HAP-1 (cell line): Measurements from ENCODE around the gene MKI67.

Experiments used
- DNase-seq, 2 experiments: peaks; one replicate each; pipeline ENCODE4 v3.0.0-alpha.2; 2016 to 2020; ENCODE audit warnings: low spot score in 2 of 2
- H3K27me3 ChIP-seq: fragments of 250-450 bp; sonication (Bioruptor Pico); 2 replicates; pipeline ENCODE4 v1.5.1; 2020; ENCODE audit warnings: low read depth, mild to moderate bottlenecking, moderate library complexity
- H3K36me3 ChIP-seq: fragments of 250-450 bp; sonication (Bioruptor Pico); replicated peaks from 2 replicates; pipeline ENCODE4 v1.5.1; 2020; ENCODE audit warnings: mild to moderate bottlenecking
- H3K4me1 ChIP-seq: fragments of 250-450 bp; sonication (Bioruptor Pico); 2 replicates; pipeline ENCODE4 v1.5.1; 2020; ENCODE audit warnings: mild to moderate bottlenecking
- H3K4me3 ChIP-seq: fragments of 250-450 bp; sonication (Bioruptor Pico); 2 replicates; pipeline ENCODE4 v1.5.1; 2020; ENCODE audit warnings: mild to moderate bottlenecking, moderate library complexity
- H3K9me3 ChIP-seq: fragments of 250-450 bp; sonication (Bioruptor Pico); 2 replicates; pipeline ENCODE4 v1.5.1; 2020; ENCODE audit warnings: mild to moderate bottlenecking, moderate library complexity
- in situ Hi-C: fragments of 300-500 bp; cut with MboI; formaldehyde crosslinking; loops from 3 replicates; pipeline ENCODE4 v1.14.3; 2020; ENCODE audit warnings: low sequenced_read_pairs, inconsistent platforms, mixed read lengths

Gene MKI67

GRCh38 chr10:128111696-128112095 is 14.5 kb downstream of the MKI67 start:
- Histone ChIP-seq H3K9me3 (no peaks in the 10 kb centered on the region), H3K27me3 (no peaks in the 10 kb centered on the region), H3K4me3 (no peak overlapping the region), H3K4me1 (no peaks in the 10 kb centered on the region), H3K36me3 (peaks cover 100% of the 10 kb centered on the region)
- DNase-seq: no peak
- in situ Hi-C loops: no loop called here

DNA sequence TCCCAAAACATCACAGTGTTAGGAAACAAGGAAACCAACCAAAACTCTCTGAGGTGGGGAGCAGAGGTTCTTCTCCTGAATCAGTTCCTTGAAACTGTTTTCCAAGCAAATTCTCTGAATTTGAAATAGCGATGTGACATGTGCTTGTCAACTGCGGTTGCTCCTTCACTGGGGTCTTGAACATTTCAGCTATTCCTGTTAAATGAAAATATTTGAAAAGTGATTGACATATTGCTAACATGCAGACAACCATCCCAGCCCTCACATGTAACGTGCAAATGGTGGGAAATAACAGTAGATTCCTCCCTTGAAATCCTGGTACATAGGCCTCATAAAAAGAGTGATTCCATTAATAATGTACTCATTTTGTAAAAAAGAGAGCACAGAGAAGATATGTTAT is 15.9 kb downstream of the MKI67 start:
- in situ Hi-C loops: no loop called here
- Histone ChIP-seq H3K27me3 (no peaks in the 10 kb centered on the region), H3K36me3 (peaks cover 100% of the 10 kb centered on the region), H3K4me1 (no peaks in the 10 kb centered on the region), H3K4me3 (no peak overlapping the region), H3K9me3 (no peaks in the 10 kb centered on the region)
- no peak for DNase-seq

- no peak overlapping the region for H3K4me3 ChIP-seq
- H3K4me1 ChIP-seq: no peaks in the 10 kb centered on the region
- H3K36me3 ChIP-seq: peaks cover 100% of the 10 kb centered on the region
- H3K27me3 ChIP-seq: no peaks in the 10 kb centered on the region
- no peaks in the 10 kb centered on the region for H3K9me3 ChIP-seq
- in situ Hi-C loops: no loop called here
- no peak for DNase-seq
Measured at GRCh38 chr10:128109707-128110106, 16.5 kb downstream of the MKI67 start.

GRCh38 chr10:128105383-128105782 is 20.8 kb downstream of the MKI67 start:
- no peaks in the 10 kb centered on the region for H3K27me3 ChIP-seq
- in situ Hi-C loops: no loop called here
- H3K36me3 ChIP-seq: peaks cover 100% of the 10 kb centered on the region
- DNase-seq: no peak
- no peaks in the 10 kb centered on the region for H3K9me3 ChIP-seq
- H3K4me3 ChIP-seq: no peak overlapping the region
- H3K4me1 ChIP-seq: no peaks in the 10 kb centered on the region

- DNase-seq: no peak
- peaks cover 100% of the 10 kb centered on the region for H3K36me3 ChIP-seq
- H3K9me3 ChIP-seq: no peaks in the 10 kb centered on the region
- no peaks in the 10 kb centered on the region for H3K4me1 ChIP-seq
- in situ Hi-C loops: no loop called here
- H3K27me3 ChIP-seq: no peaks in the 10 kb centered on the region
- no peak overlapping the region for H3K4me3 ChIP-seq
Measured at GRCh38 chr10:128103229-128103714, 23.0 kb downstream of the MKI67 start.

GRCh38 chr10:128102480-128103228 is 23.6 kb downstream of the MKI67 start:
- H3K9me3 ChIP-seq: no peaks in the 10 kb centered on the region
- H3K4me3 ChIP-seq: no peak overlapping the region
- in situ Hi-C loops: no loop called here
- peaks cover 100% of the 10 kb centered on the region for H3K36me3 ChIP-seq
- no peaks in the 10 kb centered on the region for H3K27me3 ChIP-seq
- no peaks in the 10 kb centered on the region for H3K4me1 ChIP-seq
- no peak for DNase-seq

DNA sequence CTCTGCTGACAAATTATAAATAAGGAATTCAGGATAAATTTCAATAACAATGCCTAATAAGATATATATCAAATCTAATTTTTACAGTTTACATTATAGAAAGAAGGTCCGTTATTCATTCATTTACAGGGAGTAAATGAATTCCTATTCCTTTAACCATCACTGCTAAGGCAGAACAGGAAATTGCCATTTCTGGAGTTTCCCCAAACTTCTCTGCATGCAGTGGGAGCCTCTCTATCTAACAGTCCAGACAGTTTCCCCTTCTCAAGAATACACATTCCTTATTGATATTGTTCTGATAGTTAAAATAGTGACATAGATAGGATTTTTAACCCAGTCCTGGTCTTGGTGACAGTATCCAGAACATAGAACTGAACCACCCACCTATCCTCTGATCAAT is 24.3 kb downstream of the MKI67 start:
- Histone ChIP-seq H3K36me3 (peaks cover 100% of the 10 kb centered on the region), H3K9me3 (no peaks in the 10 kb centered on the region), H3K27me3 (no peaks in the 10 kb centered on the region), H3K4me3 (no peak overlapping the region), H3K4me1 (no peaks in the 10 kb centered on the region)
- in situ Hi-C loops: no loop called here
- no peak for DNase-seq

DNA sequence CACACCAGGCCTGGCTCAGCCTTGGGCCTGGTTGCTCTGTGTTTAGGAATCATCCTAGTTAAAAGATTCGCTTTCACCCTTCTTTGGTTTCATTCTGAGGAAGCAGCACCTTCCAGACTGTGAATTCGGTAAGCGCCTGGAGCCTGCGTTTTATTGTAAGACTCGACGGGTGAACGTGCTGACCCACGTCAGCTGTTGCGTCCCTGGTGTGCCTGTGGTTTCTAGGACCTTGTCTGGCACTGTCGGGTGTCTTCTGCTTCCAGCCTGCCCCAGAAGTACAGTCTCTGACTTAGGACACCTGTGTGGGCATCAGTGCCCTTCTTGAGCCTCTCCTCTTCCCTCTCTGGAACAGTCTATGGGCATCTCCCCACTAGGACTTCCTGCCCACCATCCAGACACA is 26.3 kb downstream of the MKI67 start:
- no peaks in the 10 kb centered on the region for H3K4me1 ChIP-seq
- DNase-seq: no peak
- H3K4me3 ChIP-seq: no peak overlapping the region
- H3K27me3 ChIP-seq: no peaks in the 10 kb centered on the region
- in situ Hi-C loops: no loop called here
- H3K36me3 ChIP-seq: peaks cover 83% of the 10 kb centered on the region
- H3K9me3 ChIP-seq: no peaks in the 10 kb centered on the region

DNA sequence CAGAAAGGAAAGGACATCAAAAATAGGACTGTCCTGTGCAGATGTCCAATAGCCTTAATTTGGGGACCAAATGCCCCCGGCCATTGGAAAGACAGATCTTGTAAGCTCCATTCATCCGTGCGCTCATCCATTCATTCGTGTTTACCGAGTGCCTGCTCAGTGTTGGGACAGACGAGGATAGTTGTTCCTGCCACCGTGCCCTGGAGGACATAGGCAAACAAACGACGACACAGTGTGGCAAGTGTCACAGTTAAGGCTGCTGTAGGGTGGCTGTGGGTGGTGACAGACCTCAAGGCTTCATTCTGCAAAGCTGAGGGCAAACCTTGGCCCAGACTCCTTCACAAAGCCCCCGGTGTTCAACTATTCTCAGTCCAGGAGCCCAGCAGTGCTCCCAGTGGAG is 27.6 kb downstream of the MKI67 start:
- Histone ChIP-seq H3K4me3 (no peak overlapping the region), H3K36me3 (peaks cover 70% of the 10 kb centered on the region), H3K9me3 (no peaks in the 10 kb centered on the region), H3K27me3 (no peaks in the 10 kb centered on the region), H3K4me1 (no peaks in the 10 kb centered on the region)
- no peak for DNase-seq
- in situ Hi-C loops: no loop called here

DNA sequence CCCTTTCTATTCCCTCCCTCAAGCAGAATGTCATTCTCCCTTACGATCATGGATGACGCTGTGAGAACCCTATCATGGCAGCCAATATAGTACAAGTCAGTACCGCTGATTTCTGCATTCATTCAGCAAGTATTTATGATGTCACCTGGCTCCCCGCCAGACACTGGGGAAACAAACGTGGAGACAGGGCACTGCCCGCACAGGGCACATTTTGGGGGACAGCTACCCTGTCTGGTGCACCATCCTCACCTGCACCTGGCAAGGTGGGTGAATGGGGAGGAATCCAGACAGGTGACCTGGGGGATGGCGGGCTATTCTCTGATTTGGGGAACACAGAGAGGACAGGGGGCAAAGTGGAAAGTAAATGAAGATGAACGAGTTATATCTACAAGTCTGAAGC is 28.4 kb downstream of the MKI67 start:
- DNase-seq: no peak
- in situ Hi-C loops: no loop called here
- Histone ChIP-seq H3K27me3 (no peaks in the 10 kb centered on the region), H3K4me3 (no peak overlapping the region), H3K36me3 (peaks cover 62% of the 10 kb centered on the region), H3K9me3 (no peaks in the 10 kb centered on the region), H3K4me1 (no peaks in the 10 kb centered on the region)

GRCh38 chr10:128096486-128097199 is 29.6 kb downstream of the MKI67 start:
- Histone ChIP-seq H3K27me3 (no peaks in the 10 kb centered on the region), H3K9me3 (no peaks in the 10 kb centered on the region), H3K4me1 (no peaks in the 10 kb centered on the region), H3K36me3 (peaks cover 50% of the 10 kb centered on the region), H3K4me3 (no peak overlapping the region)
- DNase-seq: no peak
- in situ Hi-C loops: no loop called here

GRCh38 chr10:128095753-128096469 is 30.3 kb downstream of the MKI67 start:
- Histone ChIP-seq H3K9me3 (no peaks in the 10 kb centered on the region), H3K4me1 (no peaks in the 10 kb centered on the region), H3K4me3 (no peak overlapping the region), H3K36me3 (peaks cover 43% of the 10 kb centered on the region), H3K27me3 (no peaks in the 10 kb centered on the region)
- DNase-seq: no peak
- in situ Hi-C loops: no loop called here

GRCh38 chr10:128095027-128095752 is 31.0 kb downstream of the MKI67 start:
- no peak for DNase-seq
- Histone ChIP-seq H3K4me3 (no peak overlapping the region), H3K9me3 (no peaks in the 10 kb centered on the region), H3K36me3 (peaks cover 36% of the 10 kb centered on the region), H3K4me1 (no peaks in the 10 kb centered on the region), H3K27me3 (no peaks in the 10 kb centered on the region)
- in situ Hi-C loops: no loop called here
